Measurements from ENCODE around the gene CDH8.

CDH8 gene

GRCh38 chr16:62036101-62036801, at the start of gene CDH8:
Gene CDH8 (minus strand): TSS chr16:62036438. CDS start chr16:62021403, 15,035 bp downstream.
- in situ Hi-C loops (cut with HindIII; ENCODE audit: low pct_ligation_motif_present, low pct_unique_long_range_greater_than_20kb, low sequenced_read_pairs) = no loop called here
- no peak for DNase-seq

- DNase-seq = no peak
- in situ Hi-C loops (cut with HindIII; ENCODE audit: low pct_ligation_motif_present, low pct_unique_long_range_greater_than_20kb, low sequenced_read_pairs) = no loop called here
These were observed 43.0 kb upstream of the CDH8 start for GRCh38 chr16:62079236-62079635.

GRCh38 chr16:62077998-62078397, 41.8 kb upstream of the CDH8 start:
- peak; percentile 55 for DNase-seq
- in situ Hi-C loops (cut with HindIII; ENCODE audit: low pct_ligation_motif_present, low pct_unique_long_range_greater_than_20kb, low sequenced_read_pairs) = no loop called here

GRCh38 chr16:62076886-62077285, 40.6 kb upstream of the CDH8 start:
- no peak for DNase-seq
- in situ Hi-C loops (cut with HindIII; ENCODE audit: low pct_ligation_motif_present, low pct_unique_long_range_greater_than_20kb, low sequenced_read_pairs) = no loop called here

- DNase-seq = peak; percentile 46
- in situ Hi-C loops (cut with HindIII; ENCODE audit: low pct_ligation_motif_present, low pct_unique_long_range_greater_than_20kb, low sequenced_read_pairs) = no loop called here
These were observed 32.5 kb upstream of the CDH8 start for GRCh38 chr16:62068747-62069146.

GRCh38 chr16:62067981-62068380, 31.7 kb upstream of the CDH8 start:
- no peak for DNase-seq

GRCh38 chr16:62067182-62067581, 30.9 kb upstream of the CDH8 start:
- DNase-seq = no peak
- in situ Hi-C loops (cut with HindIII; ENCODE audit: low pct_ligation_motif_present, low pct_unique_long_range_greater_than_20kb, low sequenced_read_pairs) = no loop called here

More at GRCh38 chr16:62067981-62068380, 31.7 kb upstream of the CDH8 start:
- in situ Hi-C loops (cut with HindIII; ENCODE audit: low pct_ligation_motif_present, low pct_unique_long_range_greater_than_20kb, low sequenced_read_pairs) = no loop called here

GRCh38 chr16:62066747-62067146, 30.5 kb upstream of the CDH8 start:
- no peak for DNase-seq
- in situ Hi-C loops (cut with HindIII; ENCODE audit: low pct_ligation_motif_present, low pct_unique_long_range_greater_than_20kb, low sequenced_read_pairs) = no loop called here

- in situ Hi-C loops (cut with HindIII; ENCODE audit: low pct_ligation_motif_present, low pct_unique_long_range_greater_than_20kb, low sequenced_read_pairs) = no loop called here
- no peak for DNase-seq
These were observed 27.9 kb upstream of the CDH8 start for GRCh38 chr16:62064173-62064572.

GRCh38 chr16:62060089-62060488, 23.9 kb upstream of the CDH8 start:
- in situ Hi-C loops (cut with HindIII; ENCODE audit: low pct_ligation_motif_present, low pct_unique_long_range_greater_than_20kb, low sequenced_read_pairs) = no loop called here

GRCh38 chr16:62059527-62059926, 23.3 kb upstream of the CDH8 start:
- in situ Hi-C loops (cut with HindIII; ENCODE audit: low pct_ligation_motif_present, low pct_unique_long_range_greater_than_20kb, low sequenced_read_pairs) = no loop called here
- DNase-seq = no peak

More at GRCh38 chr16:62060089-62060488, 23.9 kb upstream of the CDH8 start:
- DNase-seq = no peak

- in situ Hi-C loops (cut with HindIII; ENCODE audit: low pct_ligation_motif_present, low pct_unique_long_range_greater_than_20kb, low sequenced_read_pairs) = no loop called here
- no peak for DNase-seq
These were observed 22.2 kb upstream of the CDH8 start for GRCh38 chr16:62058412-62058811.

- in situ Hi-C loops (cut with HindIII; ENCODE audit: low pct_ligation_motif_present, low pct_unique_long_range_greater_than_20kb, low sequenced_read_pairs) = no loop called here
- no peak for DNase-seq
These were observed 15.7 kb upstream of the CDH8 start for GRCh38 chr16:62051942-62052341.

GRCh38 chr16:62050793-62051192, 14.6 kb upstream of the CDH8 start:
- no peak for DNase-seq
- in situ Hi-C loops (cut with HindIII; ENCODE audit: low pct_ligation_motif_present, low pct_unique_long_range_greater_than_20kb, low sequenced_read_pairs) = no loop called here

- in situ Hi-C loops (cut with HindIII; ENCODE audit: low pct_ligation_motif_present, low pct_unique_long_range_greater_than_20kb, low sequenced_read_pairs) = no loop called here
- no peak for DNase-seq
These were observed 10.6 kb upstream of the CDH8 start for GRCh38 chr16:62046801-62047200.

- peak; percentile 73 for DNase-seq
- in situ Hi-C loops (cut with HindIII; ENCODE audit: low pct_ligation_motif_present, low pct_unique_long_range_greater_than_20kb, low sequenced_read_pairs) = no loop called here
These were observed 5.2 kb upstream of the CDH8 start for GRCh38 chr16:62041401-62041800.

GRCh38 chr16:62038646-62039045, 2.4 kb upstream of the CDH8 start:
- in situ Hi-C loops (cut with HindIII; ENCODE audit: low pct_ligation_motif_present, low pct_unique_long_range_greater_than_20kb, low sequenced_read_pairs) = no loop called here
- no peak for DNase-seq

GRCh38 chr16:62038225-62038624, 2.0 kb upstream of the CDH8 start:
- no peak for DNase-seq
- in situ Hi-C loops (cut with HindIII; ENCODE audit: low pct_ligation_motif_present, low pct_unique_long_range_greater_than_20kb, low sequenced_read_pairs) = no loop called here

- DNase-seq = no peak
- in situ Hi-C loops (cut with HindIII; ENCODE audit: low pct_ligation_motif_present, low pct_unique_long_range_greater_than_20kb, low sequenced_read_pairs) = no loop called here
These were observed 531 bp upstream of the CDH8 start for GRCh38 chr16:62036802-62037135.

GRCh38 chr16:62035115-62036092, 834 bp downstream of the CDH8 start:
- in situ Hi-C loops (cut with HindIII; ENCODE audit: low pct_ligation_motif_present, low pct_unique_long_range_greater_than_20kb, low sequenced_read_pairs) = no loop called here
- DNase-seq = no peak
